K562 (cell line): ENCODE data around the gene BAK1. TPM values are rescaled to one million over a fixed set of nuclear protein-coding genes. Genes with fewer than 3 reads are reported as not detected.

Source experiments
- BHLHE40 ChIP-seq: IDR thresholded peaks from 2 replicates; pipeline ENCODE4 v1.6.1; 2011; ENCODE audit warnings: low read length, improper control_type of control experiment
- CXXC5 ChIP-seq: fragments of 250-450 bp; sonication (Bioruptor Pico); IDR thresholded peaks from 2 replicates; pipeline ENCODE4 v1.8.0; 2022; ENCODE audit warnings: inconsistent platforms, mild to moderate bottlenecking, moderate library complexity
- FOXO4 ChIP-seq: fragments of 450-650 bp; formaldehyde crosslinking; IDR thresholded peaks from 2 replicates; pipeline ENCODE4 v1.4.0; 2020; ENCODE audit warnings: mild to moderate bottlenecking, moderate library complexity
- IRF1 ChIP-seq: sonication (generic); formaldehyde crosslinking; IDR thresholded peaks from 2 replicates; pipeline ENCODE4 v1.8.0; 2022; ENCODE audit warnings: missing genetic modification reagents, mild to moderate bottlenecking, borderline replicate concordance
- NR2F6 ChIP-seq: fragments of 450-650 bp; formaldehyde crosslinking; IDR thresholded peaks from 2 replicates; pipeline ENCODE4 v1.4.0; 2020; ENCODE audit warnings: mild to moderate bottlenecking
- RREB1 ChIP-seq: fragments of 250-450 bp; sonication (Bioruptor Pico); IDR thresholded peaks from 2 replicates; pipeline ENCODE4 v1.4.0; 2020
- STAT6 ChIP-seq: sonication (generic); formaldehyde crosslinking; IDR thresholded peaks from 2 replicates; pipeline ENCODE4 v1.8.1; 2023; ENCODE audit warnings: mild to moderate bottlenecking, missing genetic modification reagents
- ZBED1 ChIP-seq: IDR thresholded peaks from 2 replicates; pipeline ENCODE4 v1.6.1; 2014
- ZBTB49 ChIP-seq: sonication (generic); formaldehyde crosslinking; IDR thresholded peaks from 2 replicates; pipeline ENCODE4 v1.8.0; 2022; ENCODE audit warnings: missing genetic modification reagents, mild to moderate bottlenecking, borderline replicate concordance
- ZNF224 ChIP-seq: sonication (generic); formaldehyde crosslinking; IDR thresholded peaks from 2 replicates; pipeline ENCODE4 v1.8.0; 2022; ENCODE audit warnings: mild to moderate bottlenecking, missing genetic modification reagents
- ZNF263 ChIP-seq: sonication (generic); formaldehyde crosslinking; IDR thresholded peaks from 2 replicates; pipeline ENCODE4 v1.8.0; 2022; ENCODE audit warnings: mild to moderate bottlenecking, missing genetic modification reagents, borderline replicate concordance
- polyA plus RNA-seq, 8 experiments: library from polyadenylated mRNA; depleted of rRNA in 4 of 8; stranded (reverse) in 5 of 8; unstranded in 3 of 8; fragments of >200 nt; fragmentation: Nextera tagmentation in 2 of 8; fragmentation: Illumina TruSeq in 1 of 8; extraction: Ambion mirVana in 2 of 8; extraction: Trizol in 1 of 8; gene quantifications; 2 replicates each; pipeline versions ENCODE4 v1.2.1 to v1.2.3, GENCODE V29; 2011 to 2014; ENCODE audit warnings: inconsistent platforms in 1 of 8, missing spikeins in 1 of 8
- total RNA-seq, 7 experiments: library from RNA; depleted of rRNA in 6 of 7; stranded (reverse); fragments of >200 nt in 6 of 7; fragmentation: Illumina TruSeq in 2 of 7; extraction: Trizol in 2 of 7; gene quantifications; 2 replicates each; pipeline versions ENCODE4 v1.2.1 to v1.2.3, GENCODE V29; 2011 to 2021; ENCODE audit warnings: low replicate concordance in 1 of 7

BAK1 gene
- total and polyA plus RNA-seq, 9 of the 15 experiments (the other 6 are each of a cell fraction or from before 2014, with no cell fraction given), result 5.4 to 30.7 (median 18.9) TPM

- TF ChIP-seq RREB1 (CRISPR knock-in tag) (no peak), NR2F6 (CRISPR knock-in tag) (no peak), STAT6 (CRISPR knock-in tag) (no peak), ZBTB49 (CRISPR knock-in tag) (no peak), IRF1 (CRISPR knock-in tag) (no peak), BHLHE40 (peak; percentile 13; the same call in 1 of the 2 replicates), ZNF224 (no peak), ZBED1 (no peak), FOXO4 (CRISPR knock-in tag) (no peak), ZNF263 (peak; percentile 36; the same call in 1 of the 2 replicates), CXXC5 (CRISPR knock-in tag) (peak; percentile 30; the same call in 1 of the 2 replicates)
Observed at GRCh38 chr6:33589731-33590530, 9.9 kb upstream of the BAK1 start (continued).
